GM23338 (cell line): ENCODE data around the gene TAGAP. TPM values are rescaled to one million over a fixed set of nuclear protein-coding genes. Genes with fewer than 3 reads are reported as not detected.

Experiments used
- ATAC-seq: fragments of 200-7000 bp; cut with Tn5 transposase; 3 replicates; pipeline ENCODE4 v1.9.1; 2020
- DNase-seq: peaks from one replicate; pipeline ENCODE4 v3.0.0-alpha.2; 2015; ENCODE audit warnings: low spot score
- H2AFZ ChIP-seq: fragments of 200-600 bp; sonication (generic); 2 replicates; pipeline ENCODE4 v1.8.0; 2016; ENCODE audit warnings: antibody characterized with exemption, mild to moderate bottlenecking, moderate library complexity
- H3F3A ChIP-seq: fragments of 200-600 bp; sonication (generic); replicated peaks from 2 replicates; pipeline ENCODE4 v1.8.0; 2017; ENCODE audit warnings: antibody characterized with exemption, mixed run types, low read depth
- H3K27ac ChIP-seq: fragments of 200-600 bp; sonication (generic); 2 replicates; pipeline ENCODE4 v1.6.1; 2016; ENCODE audit warnings: low read depth
- H3K27me3 ChIP-seq: fragments of 200-600 bp; sonication (generic); 2 replicates; pipeline ENCODE4 v1.8.0; 2016; ENCODE audit warnings: mild to moderate bottlenecking, mixed run types, moderate library complexity; ENCODE audit not compliant: insufficient read depth
- H3K36me3 ChIP-seq: fragments of 200-600 bp; sonication (generic); 2 replicates; pipeline ENCODE4 v1.8.0; 2016; ENCODE audit warnings: mild to moderate bottlenecking; ENCODE audit not compliant: insufficient read depth
- H3K4me1 ChIP-seq: fragments of 200-600 bp; sonication (generic); 2 replicates; pipeline ENCODE4 v1.8.0; 2016; ENCODE audit warnings: mild to moderate bottlenecking, moderate library complexity; ENCODE audit not compliant: insufficient read depth
- H3K4me2 ChIP-seq: fragments of 200-600 bp; sonication (generic); 2 replicates; pipeline ENCODE4 v1.7.1; 2017; ENCODE audit warnings: mixed run types
- H3K4me3 ChIP-seq: fragments of 200-600 bp; sonication (generic); 2 replicates; pipeline ENCODE4 v1.6.1; 2016; ENCODE audit warnings: mixed run types
- H3K79me2 ChIP-seq: fragments of 200-600 bp; sonication (generic); replicated peaks from 2 replicates; pipeline ENCODE4 v1.8.0; 2017; ENCODE audit warnings: mild to moderate bottlenecking; ENCODE audit not compliant: insufficient read depth
- H3K9me2 ChIP-seq: fragments of 200-600 bp; sonication (generic); 2 replicates; pipeline ENCODE4 v1.8.0; 2017; ENCODE audit not compliant: insufficient read depth
- H4K20me1 ChIP-seq: fragments of 200-600 bp; sonication (generic); replicated peaks from 2 replicates; pipeline ENCODE4 v1.8.0; 2017; ENCODE audit warnings: mild to moderate bottlenecking; ENCODE audit not compliant: insufficient read depth
- H3K27ac Mint-ChIP-seq: 2 replicates; pipeline ENCODE4 v1.8.0; 2020; ENCODE audit warnings: inconsistent platforms, mild to moderate bottlenecking, moderate library complexity, mixed read lengths
- H3K27me3 Mint-ChIP-seq: 3 replicates; pipeline ENCODE4 v1.8.0; 2022; ENCODE audit warnings: low read depth, mild to moderate bottlenecking, moderate library complexity, mixed read lengths, inconsistent platforms; ENCODE audit not compliant: insufficient read depth, poor library complexity
- H3K36me3 Mint-ChIP-seq: 3 replicates; pipeline ENCODE4 v1.8.0; 2021; ENCODE audit warnings: low read depth, mild to moderate bottlenecking, inconsistent platforms, moderate library complexity, mixed read lengths
- H3K4me1 Mint-ChIP-seq: 3 replicates; pipeline ENCODE4 v1.8.0; 2020; ENCODE audit warnings: mild to moderate bottlenecking, inconsistent platforms, mixed read lengths
- H3K4me3 Mint-ChIP-seq: 3 replicates; pipeline ENCODE4 v1.8.0; 2021; ENCODE audit warnings: moderate library complexity, mild to moderate bottlenecking, inconsistent platforms, mixed read lengths
- H3K9me3 Mint-ChIP-seq: 3 replicates; pipeline ENCODE4 v1.8.0; 2020; ENCODE audit warnings: moderate library complexity, mild to moderate bottlenecking, inconsistent platforms, mixed read lengths
- NANOG ChIP-seq: IDR thresholded peaks from 2 replicates; pipeline ENCODE4 v1.6.1; 2016; ENCODE audit warnings: antibody characterized with exemption, borderline replicate concordance
- STAT1 ChIP-seq: IDR thresholded peaks from one replicate; pipeline ENCODE4 v1.6.1; 2016; ENCODE audit warnings: antibody characterized with exemption; ENCODE audit not compliant: unreplicated experiment
- polyA plus RNA-seq: library from polyadenylated mRNA; unstranded; fragments of >200 nt; fragmentation: Nextera tagmentation; extraction: Ambion mirVana; gene quantifications from 2 replicates; pipeline ENCODE4 v1.2.1, GENCODE V29; 2016
- total RNA-seq: library from RNA; depleted of rRNA; stranded (reverse); fragments of >200 nt; shearing (Covaris generic); gene quantifications from 2 replicates; pipeline ENCODE4 v1.2.3, GENCODE V29; 2014
- TF ChIP-seq, protein P1 (sequence below): fragments of 250-450 bp; sonication (Bioruptor Pico); IDR thresholded peaks from 2 replicates; pipeline ENCODE4 v1.5.0; 2020; ENCODE audit warnings: mild to moderate bottlenecking, moderate library complexity
- TF ChIP-seq, protein P2 (sequence below), 2 experiments: fragments of 200-600 bp in 1 of 2; sonication (generic) in 1 of 2; conservative IDR thresholded peaks; 2 replicates each; pipeline versions ENCODE4 v1.5.1 to v1.6.1; 2016 to 2017; ENCODE audit warnings: antibody characterized with exemption in 2 of 2, low read depth in 2 of 2, mild to moderate bottlenecking in 2 of 2, moderate library complexity in 1 of 2

The TAGAP gene
- total and polyA plus RNA-seq, 2 experiments from 2014 or later: not detected

DNA sequence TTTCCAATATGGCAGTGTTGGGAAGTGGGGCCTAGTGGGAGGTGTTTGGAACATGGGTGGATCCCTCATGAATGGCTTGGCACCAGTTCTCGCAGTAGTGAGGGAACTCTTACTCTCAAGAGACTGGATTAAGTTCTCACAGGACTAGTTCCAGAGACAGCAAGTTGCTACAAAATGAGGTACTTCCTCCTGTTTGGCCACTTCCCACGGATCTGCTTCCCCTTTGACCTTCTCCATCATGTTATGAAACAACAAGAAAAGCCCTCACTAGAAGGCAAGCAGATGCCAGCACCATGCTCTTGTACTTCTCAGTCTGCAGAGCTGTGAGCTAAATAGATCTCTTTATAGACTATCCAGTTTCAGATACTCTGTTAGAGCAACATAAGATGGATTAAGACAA, 47.9 kb downstream of the TAGAP start:
- Histone ChIP-seq H3K4me3 (no peak overlapping the region), H3K9me2 (no peaks in the 10 kb centered on the region), H3K4me1 (peaks cover 9% of the 10 kb centered on the region), H3K79me2 (no peaks in the 10 kb centered on the region; the same call in 1 of the 2 replicates), H4K20me1 (no peaks in the 10 kb centered on the region), H3F3A (peaks cover 6% of the 10 kb centered on the region; the same call in 1 of the 2 replicates), H3K27ac (no peak overlapping the region), H2AFZ (no peak overlapping the region), H3K27me3 (no peaks in the 10 kb centered on the region), H3K36me3 (no peaks in the 10 kb centered on the region), H3K4me2 (no peak overlapping the region)
- Mint-ChIP-seq H3K4me1 (peaks cover 7% of the 10 kb centered on the region; the same call in 2 of the 3 replicates), H3K4me3 (no peak overlapping the region), H3K36me3 (no peaks in the 10 kb centered on the region; the same call in none of the 3 replicates), H3K9me3 (no peaks in the 10 kb centered on the region), H3K27ac (no peak overlapping the region), H3K27me3 (peaks cover 5% of the 10 kb centered on the region)
- DNase-seq: no peak
- ATAC-seq: no peak
- TF ChIP-seq, protein P1, sequence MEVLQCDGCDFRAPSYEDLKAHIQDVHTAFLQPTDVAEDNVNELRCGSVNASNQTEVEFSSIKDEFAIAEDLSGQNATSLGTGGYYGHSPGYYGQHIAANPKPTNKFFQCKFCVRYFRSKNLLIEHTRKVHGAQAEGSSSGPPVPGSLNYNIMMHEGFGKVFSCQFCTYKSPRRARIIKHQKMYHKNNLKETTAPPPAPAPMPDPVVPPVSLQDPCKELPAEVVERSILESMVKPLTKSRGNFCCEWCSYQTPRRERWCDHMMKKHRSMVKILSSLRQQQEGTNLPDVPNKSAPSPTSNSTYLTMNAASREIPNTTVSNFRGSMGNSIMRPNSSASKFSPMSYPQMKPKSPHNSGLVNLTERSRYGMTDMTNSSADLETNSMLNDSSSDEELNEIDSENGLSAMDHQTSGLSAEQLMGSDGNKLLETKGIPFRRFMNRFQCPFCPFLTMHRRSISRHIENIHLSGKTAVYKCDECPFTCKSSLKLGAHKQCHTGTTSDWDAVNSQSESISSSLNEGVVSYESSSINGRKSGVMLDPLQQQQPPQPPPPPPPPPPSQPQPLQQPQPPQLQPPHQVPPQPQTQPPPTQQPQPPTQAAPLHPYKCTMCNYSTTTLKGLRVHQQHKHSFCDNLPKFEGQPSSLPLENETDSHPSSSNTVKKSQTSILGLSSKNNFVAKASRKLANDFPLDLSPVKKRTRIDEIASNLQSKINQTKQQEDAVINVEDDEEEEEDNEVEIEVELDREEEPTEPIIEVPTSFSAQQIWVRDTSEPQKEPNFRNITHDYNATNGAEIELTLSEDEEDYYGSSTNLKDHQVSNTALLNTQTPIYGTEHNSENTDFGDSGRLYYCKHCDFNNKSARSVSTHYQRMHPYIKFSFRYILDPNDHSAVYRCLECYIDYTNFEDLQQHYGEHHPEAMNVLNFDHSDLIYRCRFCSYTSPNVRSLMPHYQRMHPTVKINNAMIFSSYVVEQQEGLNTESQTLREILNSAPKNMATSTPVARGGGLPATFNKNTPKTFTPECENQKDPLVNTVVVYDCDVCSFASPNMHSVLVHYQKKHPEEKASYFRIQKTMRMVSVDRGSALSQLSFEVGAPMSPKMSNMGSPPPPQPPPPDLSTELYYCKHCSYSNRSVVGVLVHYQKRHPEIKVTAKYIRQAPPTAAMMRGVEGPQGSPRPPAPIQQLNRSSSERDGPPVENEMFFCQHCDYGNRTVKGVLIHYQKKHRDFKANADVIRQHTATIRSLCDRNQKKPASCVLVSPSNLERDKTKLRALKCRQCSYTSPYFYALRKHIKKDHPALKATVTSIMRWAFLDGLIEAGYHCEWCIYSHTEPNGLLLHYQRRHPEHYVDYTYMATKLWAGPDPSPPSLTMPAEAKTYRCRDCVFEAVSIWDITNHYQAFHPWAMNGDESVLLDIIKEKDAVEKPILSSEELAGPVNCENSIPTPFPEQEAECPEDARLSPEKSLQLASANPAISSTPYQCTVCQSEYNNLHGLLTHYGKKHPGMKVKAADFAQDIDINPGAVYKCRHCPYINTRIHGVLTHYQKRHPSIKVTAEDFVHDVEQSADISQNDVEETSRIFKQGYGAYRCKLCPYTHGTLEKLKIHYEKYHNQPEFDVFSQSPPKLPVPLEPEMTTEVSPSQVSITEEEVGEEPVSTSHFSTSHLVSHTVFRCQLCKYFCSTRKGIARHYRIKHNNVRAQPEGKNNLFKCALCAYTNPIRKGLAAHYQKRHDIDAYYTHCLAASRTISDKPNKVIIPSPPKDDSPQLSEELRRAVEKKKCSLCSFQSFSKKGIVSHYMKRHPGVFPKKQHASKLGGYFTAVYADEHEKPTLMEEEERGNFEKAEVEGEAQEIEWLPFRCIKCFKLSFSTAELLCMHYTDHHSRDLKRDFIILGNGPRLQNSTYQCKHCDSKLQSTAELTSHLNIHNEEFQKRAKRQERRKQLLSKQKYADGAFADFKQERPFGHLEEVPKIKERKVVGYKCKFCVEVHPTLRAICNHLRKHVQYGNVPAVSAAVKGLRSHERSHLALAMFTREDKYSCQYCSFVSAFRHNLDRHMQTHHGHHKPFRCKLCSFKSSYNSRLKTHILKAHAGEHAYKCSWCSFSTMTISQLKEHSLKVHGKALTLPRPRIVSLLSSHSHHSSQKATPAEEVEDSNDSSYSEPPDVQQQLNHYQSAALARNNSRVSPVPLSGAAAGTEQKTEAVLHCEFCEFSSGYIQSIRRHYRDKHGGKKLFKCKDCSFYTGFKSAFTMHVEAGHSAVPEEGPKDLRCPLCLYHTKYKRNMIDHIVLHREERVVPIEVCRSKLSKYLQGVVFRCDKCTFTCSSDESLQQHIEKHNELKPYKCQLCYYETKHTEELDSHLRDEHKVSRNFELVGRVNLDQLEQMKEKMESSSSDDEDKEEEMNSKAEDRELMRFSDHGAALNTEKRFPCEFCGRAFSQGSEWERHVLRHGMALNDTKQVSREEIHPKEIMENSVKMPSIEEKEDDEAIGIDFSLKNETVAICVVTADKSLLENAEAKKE (CRISPR knock-in tag): no peak

DNA sequence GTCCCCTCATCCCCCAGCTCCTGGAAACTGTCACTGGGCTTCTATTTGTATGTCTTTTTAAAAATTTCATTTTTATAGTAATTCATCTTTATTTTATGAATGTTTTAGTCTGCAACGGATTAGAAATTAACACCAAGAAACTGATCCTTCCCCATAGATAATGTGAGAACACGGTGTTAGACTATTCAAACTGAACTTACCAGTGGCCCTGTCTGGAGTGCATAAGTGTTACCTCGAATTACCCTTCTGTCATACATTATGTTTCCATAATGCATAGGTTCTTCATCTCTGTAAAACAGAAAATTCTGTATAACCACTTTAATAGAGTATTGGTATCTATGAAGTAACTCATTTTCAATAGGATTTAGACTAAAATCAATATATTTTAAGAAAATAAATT, 51.2 kb downstream of the TAGAP start:
- Mint-ChIP-seq H3K27ac (no peak overlapping the region), H3K4me1 (no peaks in the 10 kb centered on the region), H3K4me3 (no peak overlapping the region), H3K9me3 (no peaks in the 10 kb centered on the region; the same call in 2 of the 3 replicates), H3K27me3 (no peaks in the 10 kb centered on the region), H3K36me3 (no peaks in the 10 kb centered on the region; the same call in 1 of the 3 replicates)
- H3K27me3 ChIP-seq: no peaks in the 10 kb centered on the region
- no peaks in the 10 kb centered on the region for H3K79me2 ChIP-seq
- H3K4me2 ChIP-seq: no peak overlapping the region
- H4K20me1 ChIP-seq: no peaks in the 10 kb centered on the region
- TF ChIP-seq NANOG (no peak), STAT1 (no peak)
- TF ChIP-seq, protein P2, sequence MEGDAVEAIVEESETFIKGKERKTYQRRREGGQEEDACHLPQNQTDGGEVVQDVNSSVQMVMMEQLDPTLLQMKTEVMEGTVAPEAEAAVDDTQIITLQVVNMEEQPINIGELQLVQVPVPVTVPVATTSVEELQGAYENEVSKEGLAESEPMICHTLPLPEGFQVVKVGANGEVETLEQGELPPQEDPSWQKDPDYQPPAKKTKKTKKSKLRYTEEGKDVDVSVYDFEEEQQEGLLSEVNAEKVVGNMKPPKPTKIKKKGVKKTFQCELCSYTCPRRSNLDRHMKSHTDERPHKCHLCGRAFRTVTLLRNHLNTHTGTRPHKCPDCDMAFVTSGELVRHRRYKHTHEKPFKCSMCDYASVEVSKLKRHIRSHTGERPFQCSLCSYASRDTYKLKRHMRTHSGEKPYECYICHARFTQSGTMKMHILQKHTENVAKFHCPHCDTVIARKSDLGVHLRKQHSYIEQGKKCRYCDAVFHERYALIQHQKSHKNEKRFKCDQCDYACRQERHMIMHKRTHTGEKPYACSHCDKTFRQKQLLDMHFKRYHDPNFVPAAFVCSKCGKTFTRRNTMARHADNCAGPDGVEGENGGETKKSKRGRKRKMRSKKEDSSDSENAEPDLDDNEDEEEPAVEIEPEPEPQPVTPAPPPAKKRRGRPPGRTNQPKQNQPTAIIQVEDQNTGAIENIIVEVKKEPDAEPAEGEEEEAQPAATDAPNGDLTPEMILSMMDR (conservative IDR thresholded peaks at IDR 0.05; ENCODE audit: low read depth in 2 of 2): no peak
- H3K36me3 ChIP-seq: no peaks in the 10 kb centered on the region
- ATAC-seq (no peak), DNase-seq (no peak)
- no peaks in the 10 kb centered on the region for H3K9me2 ChIP-seq
- no peak overlapping the region for H2AFZ ChIP-seq
- no peak overlapping the region for H3K4me3 ChIP-seq
- no peak overlapping the region for H3K27ac ChIP-seq
- H3K4me1 ChIP-seq: no peaks in the 10 kb centered on the region
- no peaks in the 10 kb centered on the region for H3F3A ChIP-seq
